ENCODE data around the gene C3AR1. TPM values are rescaled to one million over a fixed set of nuclear protein-coding genes. Genes with fewer than 3 reads are reported as not detected.

The C3AR1 gene
- total RNA-seq, 4 donors from 2014 or later, result 10.4 to 108 (median 29.4) TPM

DNA sequence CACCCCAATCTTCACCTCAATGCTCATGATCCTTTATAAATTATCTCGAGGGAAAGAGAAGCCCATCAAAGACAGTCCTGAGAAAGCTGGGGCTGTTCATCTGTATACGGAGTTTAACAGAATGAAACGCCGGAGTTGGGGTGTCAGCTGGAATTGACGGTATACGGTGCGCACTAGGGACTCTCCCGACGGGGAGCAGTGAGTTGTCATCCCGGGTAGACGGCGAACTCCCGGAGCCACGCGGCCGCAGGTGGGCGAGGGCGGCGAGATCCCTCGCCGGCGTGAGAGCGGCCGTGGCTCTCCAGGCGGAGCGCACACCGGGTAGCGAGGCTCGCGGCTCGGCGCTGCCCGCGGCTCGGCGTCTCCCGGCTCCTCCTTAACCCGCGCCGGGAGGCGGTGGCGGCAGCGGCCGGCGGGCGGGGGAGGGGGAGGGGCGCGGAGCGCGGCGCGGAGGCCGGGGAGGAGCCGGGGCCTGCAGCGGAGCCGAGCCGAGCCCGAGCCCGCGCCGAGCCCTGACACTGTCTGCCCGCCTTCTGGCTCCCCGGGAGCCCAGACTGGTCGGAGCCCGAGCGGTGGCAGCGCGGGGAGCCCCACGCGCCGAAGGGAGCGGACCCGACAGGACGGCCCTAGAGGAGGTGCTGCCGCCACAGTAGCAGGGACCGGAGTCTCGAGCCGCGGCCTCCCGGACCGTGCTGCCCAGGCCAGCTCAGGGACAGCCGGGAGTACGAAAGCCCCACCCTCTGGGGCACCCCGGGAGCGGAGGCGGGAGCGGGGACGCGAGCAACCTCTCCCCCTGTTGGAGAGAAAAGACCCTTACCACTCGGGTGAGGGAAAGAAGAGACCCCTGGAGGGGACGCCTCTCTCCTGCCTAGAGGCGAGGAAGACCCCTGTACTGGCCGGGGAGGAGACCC is 33.7 kb downstream of the C3AR1 start, which contains the start of gene FOXJ2:
FOXJ2 (plus strand) TSS at position 475 of the 911 bp plus-strand sequence. CDS start 7,117 bp downstream, outside the sequence.
- no peak for TF ChIP-seq CTCF (IDR thresholded peaks at IDR 0.05; ENCODE audit: low read depth)

DNA sequence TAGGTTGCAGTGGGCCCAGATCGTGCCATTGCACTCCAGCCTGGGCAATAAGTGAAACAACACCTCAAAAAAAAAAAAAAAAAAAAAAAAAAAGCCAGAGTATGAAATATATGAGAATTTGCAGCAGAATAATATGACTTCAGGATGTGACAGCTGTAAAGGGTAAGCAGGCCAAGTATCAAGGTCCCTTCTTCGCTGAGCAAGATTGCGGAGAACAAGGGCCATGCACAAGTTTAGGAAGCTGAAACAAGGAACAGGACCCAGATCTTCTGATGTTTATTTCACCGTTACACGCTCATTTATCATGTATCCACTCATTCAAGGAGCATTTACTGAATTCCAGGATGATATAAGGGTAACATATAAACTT is 34.3 kb downstream of the C3AR1 start:
- TF ChIP-seq CTCF (IDR thresholded peaks at IDR 0.05; ENCODE audit: low read depth), result no peak

DNA sequence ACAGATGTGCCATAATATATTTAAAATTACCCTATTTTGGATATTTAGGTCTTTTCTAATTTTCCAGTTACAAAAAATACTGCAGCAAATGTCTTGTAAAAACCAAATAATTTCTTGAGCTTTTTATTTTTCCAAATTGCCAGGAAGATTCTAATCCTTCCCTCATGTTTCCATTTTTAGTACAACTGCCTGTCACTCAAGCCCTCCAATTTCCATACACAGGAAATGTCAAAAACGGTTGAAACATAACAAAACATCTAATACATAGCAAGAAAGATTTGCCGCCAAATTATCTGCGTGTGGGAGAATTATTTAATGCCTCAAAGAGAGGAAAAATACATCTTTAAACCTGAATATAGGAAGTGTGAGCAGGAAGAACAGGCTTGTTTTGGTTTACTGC is 36.0 kb downstream of the C3AR1 start:
- no peak for TF ChIP-seq CTCF (IDR thresholded peaks at IDR 0.05; ENCODE audit: low read depth)

GRCh38 chr12:8028267-8028666 is 37.9 kb downstream of the C3AR1 start:
- TF ChIP-seq CTCF (IDR thresholded peaks at IDR 0.05; ENCODE audit: low read depth), result no peak

DNA sequence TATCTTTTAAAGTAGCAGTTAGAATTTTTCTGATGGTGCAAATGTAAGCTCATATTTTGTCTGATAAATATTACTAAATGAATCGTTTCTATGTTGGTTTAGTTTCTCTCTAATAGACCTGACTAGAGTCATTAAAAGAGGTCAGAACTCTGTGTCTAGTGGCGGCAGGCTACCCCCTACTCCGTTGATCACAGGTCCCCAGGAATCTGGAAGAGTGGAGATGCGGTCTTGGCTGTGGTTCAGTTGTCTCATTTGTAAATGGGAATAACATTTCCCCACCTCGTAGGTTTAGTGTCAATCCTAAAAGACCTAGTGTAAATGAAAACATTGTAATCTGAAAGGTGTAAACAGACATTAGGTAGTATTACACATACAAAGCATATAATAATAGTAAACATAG is 38.3 kb downstream of the C3AR1 start:
- TF ChIP-seq CTCF (IDR thresholded peaks at IDR 0.05; ENCODE audit: low read depth), result no peak

GRCh38 chr12:8026291-8026900 is 39.8 kb downstream of the C3AR1 start:
- no peak for TF ChIP-seq CTCF (IDR thresholded peaks at IDR 0.05; ENCODE audit: low read depth)
